Measurements from ENCODE around the gene KCNE3.

DNA sequence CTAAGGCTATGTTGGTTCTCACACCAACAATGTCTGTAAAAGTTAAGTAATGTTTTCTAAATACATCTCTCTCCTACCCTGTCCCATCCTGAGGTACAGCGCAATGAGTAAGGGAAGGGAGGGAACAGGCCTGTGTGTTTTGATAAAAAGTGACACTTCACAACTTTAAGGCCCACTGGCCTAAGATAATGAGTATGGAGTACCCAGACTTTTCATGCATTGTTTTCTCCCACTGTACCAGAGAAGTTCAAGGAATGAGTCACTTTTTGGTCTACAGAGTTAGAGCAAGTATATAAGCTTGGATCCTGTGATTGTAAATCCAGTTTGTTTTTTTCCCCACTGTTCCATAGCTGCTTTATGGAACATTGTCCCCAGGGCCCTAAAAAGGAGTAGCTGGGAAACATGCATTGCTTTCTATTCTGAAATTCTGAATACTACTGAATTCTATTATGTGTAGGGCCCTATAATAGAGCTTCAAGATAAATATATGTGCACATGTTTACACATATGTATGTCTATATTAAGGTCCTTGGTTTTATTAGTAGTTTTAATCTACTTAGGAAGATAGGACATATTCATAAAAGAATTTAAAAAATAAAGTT, 29.8 kb downstream of the KCNE3 start:
- TF ChIP-seq, protein P1, sequence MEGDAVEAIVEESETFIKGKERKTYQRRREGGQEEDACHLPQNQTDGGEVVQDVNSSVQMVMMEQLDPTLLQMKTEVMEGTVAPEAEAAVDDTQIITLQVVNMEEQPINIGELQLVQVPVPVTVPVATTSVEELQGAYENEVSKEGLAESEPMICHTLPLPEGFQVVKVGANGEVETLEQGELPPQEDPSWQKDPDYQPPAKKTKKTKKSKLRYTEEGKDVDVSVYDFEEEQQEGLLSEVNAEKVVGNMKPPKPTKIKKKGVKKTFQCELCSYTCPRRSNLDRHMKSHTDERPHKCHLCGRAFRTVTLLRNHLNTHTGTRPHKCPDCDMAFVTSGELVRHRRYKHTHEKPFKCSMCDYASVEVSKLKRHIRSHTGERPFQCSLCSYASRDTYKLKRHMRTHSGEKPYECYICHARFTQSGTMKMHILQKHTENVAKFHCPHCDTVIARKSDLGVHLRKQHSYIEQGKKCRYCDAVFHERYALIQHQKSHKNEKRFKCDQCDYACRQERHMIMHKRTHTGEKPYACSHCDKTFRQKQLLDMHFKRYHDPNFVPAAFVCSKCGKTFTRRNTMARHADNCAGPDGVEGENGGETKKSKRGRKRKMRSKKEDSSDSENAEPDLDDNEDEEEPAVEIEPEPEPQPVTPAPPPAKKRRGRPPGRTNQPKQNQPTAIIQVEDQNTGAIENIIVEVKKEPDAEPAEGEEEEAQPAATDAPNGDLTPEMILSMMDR (conservative IDR thresholded peaks at IDR 0.05; ENCODE audit: low read length): no peak
- no peak for TF ChIP-seq EZH2phosphoT487 (IDR thresholded peaks at IDR 0.05; ENCODE audit: borderline replicate concordance)
